ENCODE measurements around the gene RPGR.

GRCh38 chrX:38224160-38224559, 103.1 kb downstream of the RPGR start:
- TF ChIP-seq SP1 (CRISPR knock-in tag; IDR thresholded peaks at IDR 0.05) (no peak), MEF2A (IDR thresholded peaks at IDR 0.05; ENCODE audit: control insufficient read depth, low read depth, low read length) (no peak), POLR2A (conservative IDR thresholded peaks at IDR 0.05) (no peak), FOXO4 (CRISPR knock-in tag; IDR thresholded peaks at IDR 0.05) (no peak), FOXP4 (CRISPR knock-in tag; IDR thresholded peaks at IDR 0.05; ENCODE audit: borderline replicate concordance) (no peak)
